HG02588 (cell line): ENCODE data around the gene MOB3C.

ENCODE experiments used
- ATAC-seq: cut with Tn5 transposase; IDR thresholded peaks from one replicate; pipeline ENCODE4 v1.9.1; 2021; ENCODE audit warnings: mild to moderate bottlenecking, moderate library complexity; ENCODE audit not compliant: unreplicated experiment

MOB3C gene

GRCh38 chr1:46607345-46608130, 9.1 kb downstream of the MOB3C start:
- no peak for ATAC-seq

- no peak for ATAC-seq
These were observed 10.2 kb downstream of the MOB3C start for GRCh38 chr1:46606255-46606965.

DNA sequence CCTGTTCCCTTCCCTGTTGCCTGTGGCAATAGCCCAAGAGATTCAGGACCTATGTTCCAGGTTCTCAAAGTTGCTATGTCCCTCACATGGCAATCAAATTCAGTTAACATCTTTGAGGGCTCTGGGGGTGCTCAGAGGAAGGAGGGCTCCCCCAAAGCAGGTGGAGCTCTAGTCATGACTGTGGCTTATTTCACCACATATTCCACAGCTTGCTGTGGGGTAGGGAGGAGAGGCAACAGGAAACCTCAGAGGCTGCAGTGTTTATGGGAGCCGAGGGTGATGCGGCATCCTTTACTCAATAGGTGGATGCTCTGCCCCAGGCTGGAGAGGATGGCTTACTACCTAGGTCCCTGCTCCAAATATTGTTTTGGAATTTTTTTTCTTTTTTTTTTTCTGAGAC, 11.4 kb downstream of the MOB3C start:
- ATAC-seq = no peak

DNA sequence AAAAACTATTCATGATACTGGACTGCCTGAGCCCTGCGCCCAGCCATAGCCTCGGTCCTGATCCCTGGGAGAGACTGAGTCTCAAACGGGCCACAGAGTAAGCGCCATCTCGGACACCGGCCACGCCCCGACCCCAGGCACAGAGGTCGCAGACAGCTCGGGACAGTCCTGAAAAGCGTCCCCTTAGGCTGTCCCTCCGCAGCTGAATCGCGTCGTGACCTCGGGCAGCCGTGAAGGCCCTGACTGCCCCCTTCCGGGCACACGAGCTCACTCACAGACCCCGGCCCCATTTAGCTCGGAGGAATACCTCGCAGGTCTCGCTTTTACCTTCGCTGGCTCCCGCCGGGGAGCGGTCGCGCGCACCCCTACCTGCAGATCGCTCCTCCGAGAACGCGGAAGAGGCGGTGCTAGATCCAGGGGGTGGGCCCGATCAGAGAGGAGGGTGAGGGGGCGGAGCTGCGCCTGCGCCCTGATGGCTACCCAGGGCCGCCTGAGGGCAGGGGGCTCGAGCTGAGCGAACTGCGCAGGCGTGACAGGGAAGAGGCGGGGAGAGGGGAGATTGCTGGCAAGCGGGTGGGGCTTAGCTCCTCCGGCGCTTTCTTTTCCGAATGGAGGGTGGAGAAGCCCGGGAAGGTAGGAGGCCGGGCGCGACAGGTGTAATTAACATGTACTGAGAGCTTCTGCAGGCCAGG, 12.6 kb downstream of the MOB3C start, which contains the start of gene MKNK1:
Gene MKNK1, minus strand, starts transcription at position 411 of the 692 bp plus-strand sequence. CDS start 20,941 bp downstream, outside the sequence.
- peak; percentile 94 for ATAC-seq

- no peak for ATAC-seq
These were observed 13.1 kb downstream of the MOB3C start for GRCh38 chr1:46603481-46603857.

DNA sequence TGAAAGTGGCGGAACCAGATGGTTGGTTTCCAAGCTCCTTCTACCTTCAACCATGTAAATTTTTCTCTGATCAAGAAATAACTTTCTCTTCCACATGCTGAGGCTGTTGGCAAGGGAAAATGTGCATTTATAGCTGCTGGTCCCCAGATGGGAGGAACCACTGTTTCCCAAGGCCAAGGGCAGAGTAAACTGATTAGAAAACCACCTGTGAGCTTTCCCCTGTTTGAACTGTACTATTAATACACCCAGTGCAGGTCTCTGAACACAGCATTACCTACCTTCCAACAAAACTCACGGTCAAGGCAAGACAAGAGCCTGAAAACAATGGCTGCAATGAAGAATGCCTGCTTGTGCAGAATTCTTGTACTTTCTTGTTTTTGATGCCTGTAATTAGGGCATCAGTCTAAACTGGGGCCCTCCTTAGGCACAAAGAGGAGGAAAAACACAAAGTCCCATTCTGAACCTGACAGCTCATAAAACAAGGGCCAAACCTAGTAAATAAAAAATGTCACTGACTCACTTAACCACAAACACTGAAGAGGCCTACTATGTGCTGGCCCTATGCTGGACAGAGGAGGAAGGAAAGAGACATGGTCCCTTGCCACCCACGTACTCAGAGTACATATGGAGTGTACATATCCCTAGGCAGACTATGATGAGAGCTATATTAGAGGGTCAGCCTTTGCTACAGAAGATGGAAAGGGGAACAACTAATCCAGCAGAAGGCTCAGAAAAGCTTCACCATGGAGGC, 15.2 kb downstream of the MOB3C start:
- no peak for ATAC-seq

DNA sequence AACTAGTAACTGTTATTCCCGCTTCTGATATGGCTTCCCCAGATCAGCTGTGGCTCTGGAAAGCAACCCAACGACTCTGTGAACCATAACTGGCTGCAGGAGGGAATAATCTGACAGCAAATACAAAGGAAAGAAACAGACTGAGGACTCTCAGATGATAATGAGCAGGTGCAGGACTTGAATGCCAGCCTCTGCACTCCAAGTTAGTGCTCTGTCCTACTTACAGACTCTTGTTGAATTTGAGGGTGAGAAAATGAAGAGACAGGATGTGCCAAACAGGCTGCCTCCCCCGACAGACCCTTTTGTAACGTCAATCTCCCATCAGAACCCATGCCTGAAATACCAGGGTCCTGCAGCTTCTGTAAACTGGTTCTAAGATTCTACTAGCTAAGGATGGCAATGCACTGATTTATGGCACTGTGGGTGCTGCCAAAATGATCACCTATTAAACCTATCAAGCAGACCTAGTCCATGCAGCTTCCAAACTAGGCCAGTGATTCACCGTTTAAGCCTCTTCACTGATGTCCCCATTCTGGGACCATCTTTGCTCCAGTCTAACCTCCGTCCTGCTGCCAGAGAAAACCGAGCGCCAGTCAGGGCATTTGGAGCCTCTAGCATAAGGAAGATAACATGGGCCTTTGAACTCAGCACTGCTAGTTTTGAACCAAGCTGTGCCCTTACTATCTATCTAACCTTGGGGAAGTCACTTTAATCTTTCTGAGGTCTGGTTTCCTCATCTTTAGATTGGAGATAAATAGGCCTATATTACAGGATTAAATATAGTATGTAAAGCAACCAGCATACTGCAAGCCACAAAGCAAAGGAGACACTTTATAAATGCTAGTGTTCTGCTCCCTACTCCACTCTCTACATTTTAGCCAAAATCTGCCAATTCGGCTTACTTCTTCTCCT, 17.3 kb downstream of the MOB3C start:
- ATAC-seq = no peak

DNA sequence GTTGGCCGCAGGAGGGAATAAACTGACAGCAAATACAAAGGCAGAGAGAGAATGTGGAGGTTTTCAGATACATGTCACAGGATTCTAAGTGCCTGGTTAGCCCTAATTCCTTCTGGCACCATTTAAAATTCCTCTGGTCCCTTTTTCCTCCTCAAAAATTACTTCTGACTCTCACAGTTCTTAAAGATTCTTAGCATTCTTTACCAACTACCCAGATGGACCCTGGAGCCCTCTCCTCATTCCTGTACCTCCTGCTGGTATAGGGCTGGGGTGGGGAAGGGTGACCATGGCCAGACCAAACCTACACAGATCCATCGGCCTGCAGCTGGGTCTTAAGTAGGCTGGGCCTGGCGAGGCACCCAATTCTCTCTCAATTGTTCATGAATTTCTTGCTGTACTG, 19.8 kb downstream of the MOB3C start:
- ATAC-seq = no peak

DNA sequence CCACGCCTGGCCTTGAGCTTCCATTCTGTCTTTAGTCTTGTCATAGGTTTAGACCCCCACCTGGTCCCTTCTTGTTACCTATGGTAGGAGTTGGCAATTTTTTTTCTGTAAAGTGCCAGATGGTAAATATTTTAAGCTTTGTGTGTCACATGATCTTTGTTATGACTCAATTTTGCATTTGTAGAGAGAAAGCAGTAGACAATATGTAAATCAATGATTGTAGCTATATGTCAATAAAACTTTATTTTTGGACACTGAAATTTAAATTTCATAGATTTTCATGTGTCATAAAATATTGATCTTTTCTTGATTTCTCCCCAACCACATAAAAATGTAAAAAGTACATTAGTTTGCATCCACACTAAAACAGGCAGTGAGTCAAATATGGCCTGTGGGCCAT, 20.6 kb downstream of the MOB3C start:
- no peak for ATAC-seq

GRCh38 chr1:46595127-46595526, 21.5 kb downstream of the MOB3C start:
- ATAC-seq = no peak

DNA sequence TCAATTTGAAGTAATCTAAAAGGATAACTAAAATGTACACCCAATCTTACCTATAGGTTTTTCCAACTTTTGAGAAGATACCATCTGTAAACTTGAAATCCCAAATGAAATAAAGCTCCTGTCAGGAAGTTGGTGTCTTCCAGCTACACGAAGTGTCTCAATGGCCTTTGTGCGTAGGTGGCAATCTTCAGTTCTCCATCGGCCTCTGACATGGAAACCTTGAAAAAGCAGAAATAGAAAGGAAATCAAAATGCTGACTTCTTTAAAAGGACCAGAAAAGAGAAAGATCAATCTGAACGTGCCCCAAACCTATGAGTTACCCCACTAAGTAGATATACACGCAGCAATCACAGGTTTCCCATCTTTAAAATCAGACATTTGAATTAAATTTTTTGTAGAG, 22.5 kb downstream of the MOB3C start:
- no peak for ATAC-seq

DNA sequence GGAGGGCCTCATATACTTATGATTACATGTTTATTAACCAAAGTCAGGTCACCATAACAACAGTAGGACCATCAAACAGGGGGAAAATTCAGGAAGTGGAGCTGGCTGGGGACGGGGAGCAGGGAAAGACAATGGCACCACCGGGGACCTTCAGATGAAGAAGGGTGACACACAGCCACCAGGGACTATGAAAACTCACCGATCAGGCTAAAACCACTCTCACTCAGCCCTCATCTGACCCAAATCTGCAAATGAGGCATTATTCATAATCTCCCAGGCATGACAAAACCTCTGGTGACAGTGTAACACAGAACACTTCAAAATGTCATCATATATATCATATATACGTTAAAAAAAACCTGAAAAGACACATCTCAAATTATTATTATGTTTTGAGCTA, 23.8 kb downstream of the MOB3C start:
- ATAC-seq = no peak

- no peak for ATAC-seq
These were observed 27.1 kb downstream of the MOB3C start for GRCh38 chr1:46589529-46589928.

GRCh38 chr1:46587069-46587468, 29.5 kb downstream of the MOB3C start:
- no peak for ATAC-seq

DNA sequence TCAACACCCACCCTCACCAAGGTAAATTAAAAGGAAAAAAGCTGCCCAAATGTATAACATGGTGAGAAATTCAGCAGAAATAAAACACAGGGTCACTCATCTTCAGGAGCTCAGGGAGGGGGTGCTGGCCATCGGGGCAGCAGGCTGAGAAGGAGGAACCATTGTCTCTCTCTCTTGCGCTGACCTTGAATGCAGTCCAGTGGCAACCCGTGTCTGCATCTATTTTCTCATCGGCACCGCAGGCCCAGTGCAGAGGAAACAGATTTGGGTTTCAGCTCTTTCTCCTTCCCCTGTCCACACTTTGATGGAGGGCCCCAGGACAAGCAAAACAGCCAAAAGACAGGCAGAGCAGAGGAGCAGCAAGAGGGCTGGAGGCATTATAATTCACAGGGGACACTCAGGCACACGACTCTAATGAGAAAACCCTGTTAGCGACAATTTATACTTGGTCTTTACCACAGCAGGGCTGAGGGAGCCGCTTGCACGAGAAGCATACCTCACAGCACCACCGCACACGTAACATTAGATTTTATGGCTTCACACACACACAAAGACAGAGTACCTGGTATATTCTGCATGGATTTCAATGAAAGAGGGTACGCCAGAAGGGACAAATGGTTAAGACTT, 31.2 kb downstream of the MOB3C start:
- ATAC-seq = no peak

DNA sequence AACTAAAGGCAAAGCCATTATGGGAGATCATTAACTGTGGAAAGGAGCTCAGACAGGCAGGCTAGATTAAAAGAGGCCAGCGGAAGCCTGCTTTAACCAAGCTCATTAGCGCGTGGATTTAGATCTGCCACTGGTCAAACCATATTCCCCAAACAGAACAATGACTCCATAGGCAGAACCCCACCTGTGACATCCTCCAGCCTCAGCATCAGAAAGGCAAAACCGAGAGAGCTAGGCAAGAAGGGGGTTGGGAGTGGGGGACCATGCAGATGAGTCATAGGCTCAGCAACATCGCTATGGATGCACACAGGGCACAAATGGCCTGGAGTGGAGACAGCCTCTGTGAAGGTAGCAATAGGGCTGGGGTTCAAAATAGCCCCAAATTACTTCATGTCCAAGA, 33.1 kb downstream of the MOB3C start:
- no peak for ATAC-seq

DNA sequence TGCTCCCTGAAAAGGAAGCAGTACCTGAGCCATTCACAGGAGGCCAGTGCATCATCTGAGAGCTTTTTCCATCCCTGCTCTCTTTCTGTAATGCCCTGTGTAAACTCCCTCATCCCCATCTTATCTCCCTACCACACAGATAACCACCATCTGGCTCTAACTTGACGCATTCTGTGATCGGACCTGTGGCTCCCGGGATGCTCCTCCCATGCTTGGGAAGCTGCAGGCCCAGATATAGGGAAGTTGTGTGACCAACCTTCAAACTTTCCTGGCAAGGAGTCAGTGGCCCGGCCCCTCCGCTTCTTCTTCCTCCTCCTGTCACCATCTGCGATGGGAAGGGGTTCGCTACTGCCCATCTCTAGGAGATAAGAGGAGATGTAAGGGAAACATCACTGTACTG, 33.6 kb downstream of the MOB3C start:
- ATAC-seq = no peak

DNA sequence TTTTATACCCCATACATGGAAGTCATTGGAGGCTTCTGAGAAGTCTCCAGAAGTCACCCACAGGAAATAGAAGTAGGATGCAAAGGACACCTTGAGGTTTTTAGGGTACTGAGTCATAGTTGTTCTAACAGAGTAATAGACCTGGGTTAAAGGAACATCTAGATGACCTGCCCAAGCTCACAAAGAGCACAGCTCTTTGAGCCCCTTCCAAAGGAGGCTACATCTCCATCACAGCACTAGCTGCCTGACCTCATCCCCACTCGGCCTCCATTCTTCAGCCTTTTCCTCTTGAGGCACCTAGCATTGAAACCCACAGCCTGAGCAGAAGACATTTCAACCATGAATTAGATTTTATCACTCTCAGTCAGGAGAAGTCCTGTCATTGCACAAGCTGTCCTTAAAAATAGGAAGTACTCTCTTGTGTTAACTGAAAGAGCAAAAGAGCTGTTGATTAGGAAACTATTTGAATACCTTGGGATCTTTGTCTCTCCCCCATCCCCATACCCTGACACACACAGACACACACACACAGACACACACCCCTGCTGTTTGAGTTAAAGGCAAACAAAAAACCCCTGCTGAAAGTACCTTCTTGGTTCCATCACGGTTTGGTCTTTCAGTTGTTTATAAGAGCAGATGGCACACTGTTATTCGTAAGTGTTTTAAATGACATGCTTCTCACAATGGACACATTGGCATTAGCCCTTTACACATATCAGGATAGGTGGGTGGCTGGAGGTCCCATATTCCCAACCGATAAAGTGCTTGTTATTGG, 34.7 kb downstream of the MOB3C start:
- ATAC-seq = no peak
